HEK293 (cell line): ENCODE results near the gene DDOST.

Source experiments
- FEZF1 ChIP-seq: fragments of 450-650 bp; formaldehyde crosslinking; IDR thresholded peaks from 2 replicates; pipeline ENCODE4 v1.5.1; 2016; ENCODE audit warnings: missing biosample characterization, missing genetic modification characterization
- KLF8 ChIP-seq: fragments of 450-650 bp; formaldehyde crosslinking; IDR thresholded peaks from 2 replicates; pipeline ENCODE4 v1.5.1; 2016; ENCODE audit warnings: missing biosample characterization, missing genetic modification characterization
- REPIN1 ChIP-seq: fragments of 450-650 bp; formaldehyde crosslinking; IDR thresholded peaks from 2 replicates; pipeline ENCODE4 v1.5.1; 2017; ENCODE audit warnings: missing biosample characterization, missing genetic modification characterization, low read depth
- SALL2 ChIP-seq: fragments of 450-650 bp; formaldehyde crosslinking; IDR thresholded peaks from 2 replicates; pipeline ENCODE4 v1.5.0; 2017; ENCODE audit warnings: missing biosample characterization, mild to moderate bottlenecking, missing genetic modification characterization, borderline replicate concordance
- ZFP41 ChIP-seq: fragments of 450-650 bp; formaldehyde crosslinking; IDR thresholded peaks from 2 replicates; pipeline ENCODE4 v1.5.1; 2016; ENCODE audit warnings: missing biosample characterization, missing genetic modification characterization, borderline replicate concordance
- ZNF121 ChIP-seq: fragments of 450-650 bp; formaldehyde crosslinking; IDR thresholded peaks from 2 replicates; pipeline ENCODE4 v1.5.1; 2016; ENCODE audit warnings: missing biosample characterization, missing genetic modification characterization
- ZNF169 ChIP-seq: fragments of 450-650 bp; formaldehyde crosslinking; IDR thresholded peaks from 2 replicates; pipeline ENCODE4 v1.5.1; 2016; ENCODE audit warnings: missing biosample characterization, missing genetic modification characterization
- ZNF184 ChIP-seq: fragments of 450-650 bp; IDR thresholded peaks from 2 replicates; pipeline ENCODE4 v1.5.1; 2018; ENCODE audit warnings: missing biosample characterization, mild to moderate bottlenecking, missing genetic modification characterization
- ZNF341 ChIP-seq: fragments of 450-650 bp; formaldehyde crosslinking; IDR thresholded peaks from 2 replicates; pipeline ENCODE4; 2016; ENCODE audit warnings: low read depth, missing biosample characterization, missing genetic modification characterization
- ZNF37A ChIP-seq: fragments of 450-650 bp; IDR thresholded peaks from 2 replicates; pipeline ENCODE4 v1.5.1; 2018; ENCODE audit warnings: missing biosample characterization, missing genetic modification characterization
- ZNF426 ChIP-seq: fragments of 450-650 bp; formaldehyde crosslinking; IDR thresholded peaks from 2 replicates; pipeline ENCODE4 v1.5.1; 2017; ENCODE audit warnings: missing biosample characterization, missing genetic modification characterization, mild to moderate bottlenecking, inconsistent platforms, moderate library complexity
- ZNF514 ChIP-seq: fragments of 450-650 bp; formaldehyde crosslinking; IDR thresholded peaks from 2 replicates; pipeline ENCODE4 v1.5.1; 2016; ENCODE audit warnings: missing biosample characterization, missing genetic modification characterization
- ZNF585B ChIP-seq: fragments of 450-650 bp; formaldehyde crosslinking; IDR thresholded peaks from 2 replicates; pipeline ENCODE4 v1.5.1; 2016; ENCODE audit warnings: missing biosample characterization, missing genetic modification characterization
- ZNF610 ChIP-seq: fragments of 450-650 bp; formaldehyde crosslinking; IDR thresholded peaks from 2 replicates; pipeline ENCODE4 v1.5.1; 2016; ENCODE audit warnings: missing biosample characterization, missing genetic modification characterization, borderline replicate concordance
- ZNF629 ChIP-seq: fragments of 450-650 bp; formaldehyde crosslinking; IDR thresholded peaks from 2 replicates; pipeline ENCODE4 v1.5.1; 2017; ENCODE audit warnings: missing biosample characterization, missing genetic modification characterization
- ZNF660 ChIP-seq: fragments of 450-650 bp; IDR thresholded peaks from 2 replicates; pipeline ENCODE4 v1.5.1; 2018; ENCODE audit warnings: missing biosample characterization, mild to moderate bottlenecking, missing genetic modification characterization
- TF ChIP-seq, protein P1 (sequence below): fragments of 450-650 bp; formaldehyde crosslinking; IDR thresholded peaks from 2 replicates; pipeline ENCODE4 v1.5.1; 2016; ENCODE audit warnings: missing biosample characterization, missing genetic modification characterization
- TF ChIP-seq, protein P2 (sequence below): fragments of 450-650 bp; formaldehyde crosslinking; IDR thresholded peaks from 2 replicates; pipeline ENCODE4 v1.5.1; 2017; ENCODE audit warnings: missing biosample characterization, missing genetic modification characterization
- TF ChIP-seq, protein P3 (sequence below): fragments of 450-650 bp; formaldehyde crosslinking; IDR thresholded peaks from 2 replicates; pipeline ENCODE4 v1.5.1; 2016; ENCODE audit warnings: missing biosample characterization, missing genetic modification characterization
- TF ChIP-seq, protein P4 (sequence below): sonication (generic); formaldehyde crosslinking; IDR thresholded peaks from 2 replicates; pipeline ENCODE4 v1.8.1; 2022; ENCODE audit warnings: mild to moderate bottlenecking, moderate library complexity, missing genetic modification reagents
- TF ChIP-seq, protein P5 (sequence below): fragments of 450-650 bp; formaldehyde crosslinking; IDR thresholded peaks from 2 replicates; pipeline ENCODE4 v1.5.1; 2016; ENCODE audit warnings: missing biosample characterization, missing genetic modification characterization
- TF ChIP-seq, protein P6 (sequence below): fragments of 450-650 bp; formaldehyde crosslinking; IDR thresholded peaks from 2 replicates; pipeline ENCODE4 v1.5.1; 2016; ENCODE audit warnings: missing biosample characterization, missing genetic modification characterization, borderline replicate concordance
- TF ChIP-seq, protein P7 (sequence below): fragments of 450-650 bp; formaldehyde crosslinking; IDR thresholded peaks from 2 replicates; pipeline ENCODE4 v1.5.1; 2016; ENCODE audit warnings: missing biosample characterization, missing genetic modification characterization

The DDOST gene

DNA sequence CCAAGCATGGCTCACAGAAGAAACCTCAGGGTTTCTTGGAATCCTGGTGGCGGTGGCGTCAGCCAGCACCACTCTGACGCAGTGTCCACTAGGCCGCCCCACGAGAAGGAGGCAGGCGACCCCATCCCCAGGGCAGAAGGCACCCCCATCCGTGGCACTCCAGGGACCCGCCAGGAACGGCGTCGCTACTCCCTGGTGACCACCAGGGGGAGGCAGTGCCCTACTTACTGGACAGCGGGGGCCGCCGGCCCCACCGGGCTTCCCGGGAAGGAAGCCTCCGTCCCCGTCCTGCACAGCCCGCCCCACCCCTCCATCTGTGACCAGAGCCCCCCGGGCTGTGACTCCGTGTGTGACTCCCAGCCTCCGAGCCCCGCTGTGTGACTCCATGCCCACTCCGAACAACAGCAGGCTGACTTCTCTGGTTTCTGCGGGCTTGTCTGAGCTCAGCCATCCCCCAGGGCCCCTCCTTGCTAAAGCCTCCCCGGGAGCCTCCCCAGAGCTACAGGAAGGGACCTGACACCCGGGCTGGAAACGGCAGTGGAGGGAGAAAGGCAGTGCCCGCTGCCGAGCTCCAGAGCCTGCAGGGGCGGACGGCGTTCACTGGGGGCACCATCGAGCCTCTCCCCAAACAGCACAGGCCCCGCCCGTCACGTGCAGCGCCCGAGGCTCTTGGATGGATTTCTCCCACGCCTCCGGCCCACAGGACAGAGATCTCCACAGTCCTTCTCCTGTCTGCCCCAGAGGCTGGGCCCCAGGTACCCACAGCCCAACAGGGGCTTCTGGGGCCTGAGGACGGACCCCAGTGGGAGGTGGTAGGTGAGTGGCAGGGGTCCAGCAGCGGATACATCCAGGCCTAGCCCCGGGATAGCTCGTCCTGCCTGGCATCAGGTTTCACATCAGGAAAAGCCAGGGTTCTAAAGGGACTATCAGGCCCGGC, 35.5 kb upstream of the DDOST start (continued):
- TF ChIP-seq ZNF660 (tag by site-specific recombination) (no peak; the same call in 1 of the 2 replicates), ZNF585B (tag by site-specific recombination) (0 out of 2 replicates have a peak, but pooled peaks have one; percentile 18), ZNF37A (tag by site-specific recombination) (no peak), ZNF169 (tag by site-specific recombination) (no peak), ZNF426 (tag by site-specific recombination) (no peak), ZNF610 (tag by site-specific recombination) (no peak), ZNF629 (tag by site-specific recombination) (peak; percentile 65; the same call in 1 of the 2 replicates), FEZF1 (tag by site-specific recombination) (peak; percentile 58; the same call in 1 of the 2 replicates), ZNF121 (tag by site-specific recombination) (peak; percentile 12; the same call in 1 of the 2 replicates), ZNF514 (no peak), ZNF341 (peak; percentile 79), SALL2 (tag by site-specific recombination) (no peak), KLF8 (tag by site-specific recombination) (peak; percentile 83), REPIN1 (tag by site-specific recombination) (no peak), ZNF184 (no peak), ZFP41 (tag by site-specific recombination) (no peak)
- TF ChIP-seq, protein P1, sequence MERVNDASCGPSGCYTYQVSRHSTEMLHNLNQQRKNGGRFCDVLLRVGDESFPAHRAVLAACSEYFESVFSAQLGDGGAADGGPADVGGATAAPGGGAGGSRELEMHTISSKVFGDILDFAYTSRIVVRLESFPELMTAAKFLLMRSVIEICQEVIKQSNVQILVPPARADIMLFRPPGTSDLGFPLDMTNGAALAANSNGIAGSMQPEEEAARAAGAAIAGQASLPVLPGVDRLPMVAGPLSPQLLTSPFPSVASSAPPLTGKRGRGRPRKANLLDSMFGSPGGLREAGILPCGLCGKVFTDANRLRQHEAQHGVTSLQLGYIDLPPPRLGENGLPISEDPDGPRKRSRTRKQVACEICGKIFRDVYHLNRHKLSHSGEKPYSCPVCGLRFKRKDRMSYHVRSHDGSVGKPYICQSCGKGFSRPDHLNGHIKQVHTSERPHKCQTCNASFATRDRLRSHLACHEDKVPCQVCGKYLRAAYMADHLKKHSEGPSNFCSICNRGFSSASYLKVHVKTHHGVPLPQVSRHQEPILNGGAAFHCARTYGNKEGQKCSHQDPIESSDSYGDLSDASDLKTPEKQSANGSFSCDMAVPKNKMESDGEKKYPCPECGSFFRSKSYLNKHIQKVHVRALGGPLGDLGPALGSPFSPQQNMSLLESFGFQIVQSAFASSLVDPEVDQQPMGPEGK (tag by site-specific recombination): peak; percentile 99
- TF ChIP-seq, protein P2, sequence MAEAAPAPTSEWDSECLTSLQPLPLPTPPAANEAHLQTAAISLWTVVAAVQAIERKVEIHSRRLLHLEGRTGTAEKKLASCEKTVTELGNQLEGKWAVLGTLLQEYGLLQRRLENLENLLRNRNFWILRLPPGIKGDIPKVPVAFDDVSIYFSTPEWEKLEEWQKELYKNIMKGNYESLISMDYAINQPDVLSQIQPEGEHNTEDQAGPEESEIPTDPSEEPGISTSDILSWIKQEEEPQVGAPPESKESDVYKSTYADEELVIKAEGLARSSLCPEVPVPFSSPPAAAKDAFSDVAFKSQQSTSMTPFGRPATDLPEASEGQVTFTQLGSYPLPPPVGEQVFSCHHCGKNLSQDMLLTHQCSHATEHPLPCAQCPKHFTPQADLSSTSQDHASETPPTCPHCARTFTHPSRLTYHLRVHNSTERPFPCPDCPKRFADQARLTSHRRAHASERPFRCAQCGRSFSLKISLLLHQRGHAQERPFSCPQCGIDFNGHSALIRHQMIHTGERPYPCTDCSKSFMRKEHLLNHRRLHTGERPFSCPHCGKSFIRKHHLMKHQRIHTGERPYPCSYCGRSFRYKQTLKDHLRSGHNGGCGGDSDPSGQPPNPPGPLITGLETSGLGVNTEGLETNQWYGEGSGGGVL (tag by site-specific recombination): peak; percentile 62
- TF ChIP-seq, protein P3, sequence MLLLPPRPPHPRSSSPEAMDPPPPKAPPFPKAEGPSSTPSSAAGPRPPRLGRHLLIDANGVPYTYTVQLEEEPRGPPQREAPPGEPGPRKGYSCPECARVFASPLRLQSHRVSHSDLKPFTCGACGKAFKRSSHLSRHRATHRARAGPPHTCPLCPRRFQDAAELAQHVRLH (tag by site-specific recombination): no peak; the same call in 1 of the 2 replicates
- TF ChIP-seq, protein P4, sequence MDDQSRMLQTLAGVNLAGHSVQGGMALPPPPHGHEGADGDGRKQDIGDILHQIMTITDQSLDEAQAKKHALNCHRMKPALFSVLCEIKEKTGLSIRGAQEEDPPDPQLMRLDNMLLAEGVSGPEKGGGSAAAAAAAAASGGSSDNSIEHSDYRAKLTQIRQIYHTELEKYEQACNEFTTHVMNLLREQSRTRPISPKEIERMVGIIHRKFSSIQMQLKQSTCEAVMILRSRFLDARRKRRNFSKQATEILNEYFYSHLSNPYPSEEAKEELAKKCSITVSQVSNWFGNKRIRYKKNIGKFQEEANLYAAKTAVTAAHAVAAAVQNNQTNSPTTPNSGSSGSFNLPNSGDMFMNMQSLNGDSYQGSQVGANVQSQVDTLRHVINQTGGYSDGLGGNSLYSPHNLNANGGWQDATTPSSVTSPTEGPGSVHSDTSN (CRISPR knock-in tag): no peak
- TF ChIP-seq, protein P5, sequence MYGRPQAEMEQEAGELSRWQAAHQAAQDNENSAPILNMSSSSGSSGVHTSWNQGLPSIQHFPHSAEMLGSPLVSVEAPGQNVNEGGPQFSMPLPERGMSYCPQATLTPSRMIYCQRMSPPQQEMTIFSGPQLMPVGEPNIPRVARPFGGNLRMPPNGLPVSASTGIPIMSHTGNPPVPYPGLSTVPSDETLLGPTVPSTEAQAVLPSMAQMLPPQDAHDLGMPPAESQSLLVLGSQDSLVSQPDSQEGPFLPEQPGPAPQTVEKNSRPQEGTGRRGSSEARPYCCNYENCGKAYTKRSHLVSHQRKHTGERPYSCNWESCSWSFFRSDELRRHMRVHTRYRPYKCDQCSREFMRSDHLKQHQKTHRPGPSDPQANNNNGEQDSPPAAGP (tag by site-specific recombination): peak; percentile 84
- TF ChIP-seq, protein P6, sequence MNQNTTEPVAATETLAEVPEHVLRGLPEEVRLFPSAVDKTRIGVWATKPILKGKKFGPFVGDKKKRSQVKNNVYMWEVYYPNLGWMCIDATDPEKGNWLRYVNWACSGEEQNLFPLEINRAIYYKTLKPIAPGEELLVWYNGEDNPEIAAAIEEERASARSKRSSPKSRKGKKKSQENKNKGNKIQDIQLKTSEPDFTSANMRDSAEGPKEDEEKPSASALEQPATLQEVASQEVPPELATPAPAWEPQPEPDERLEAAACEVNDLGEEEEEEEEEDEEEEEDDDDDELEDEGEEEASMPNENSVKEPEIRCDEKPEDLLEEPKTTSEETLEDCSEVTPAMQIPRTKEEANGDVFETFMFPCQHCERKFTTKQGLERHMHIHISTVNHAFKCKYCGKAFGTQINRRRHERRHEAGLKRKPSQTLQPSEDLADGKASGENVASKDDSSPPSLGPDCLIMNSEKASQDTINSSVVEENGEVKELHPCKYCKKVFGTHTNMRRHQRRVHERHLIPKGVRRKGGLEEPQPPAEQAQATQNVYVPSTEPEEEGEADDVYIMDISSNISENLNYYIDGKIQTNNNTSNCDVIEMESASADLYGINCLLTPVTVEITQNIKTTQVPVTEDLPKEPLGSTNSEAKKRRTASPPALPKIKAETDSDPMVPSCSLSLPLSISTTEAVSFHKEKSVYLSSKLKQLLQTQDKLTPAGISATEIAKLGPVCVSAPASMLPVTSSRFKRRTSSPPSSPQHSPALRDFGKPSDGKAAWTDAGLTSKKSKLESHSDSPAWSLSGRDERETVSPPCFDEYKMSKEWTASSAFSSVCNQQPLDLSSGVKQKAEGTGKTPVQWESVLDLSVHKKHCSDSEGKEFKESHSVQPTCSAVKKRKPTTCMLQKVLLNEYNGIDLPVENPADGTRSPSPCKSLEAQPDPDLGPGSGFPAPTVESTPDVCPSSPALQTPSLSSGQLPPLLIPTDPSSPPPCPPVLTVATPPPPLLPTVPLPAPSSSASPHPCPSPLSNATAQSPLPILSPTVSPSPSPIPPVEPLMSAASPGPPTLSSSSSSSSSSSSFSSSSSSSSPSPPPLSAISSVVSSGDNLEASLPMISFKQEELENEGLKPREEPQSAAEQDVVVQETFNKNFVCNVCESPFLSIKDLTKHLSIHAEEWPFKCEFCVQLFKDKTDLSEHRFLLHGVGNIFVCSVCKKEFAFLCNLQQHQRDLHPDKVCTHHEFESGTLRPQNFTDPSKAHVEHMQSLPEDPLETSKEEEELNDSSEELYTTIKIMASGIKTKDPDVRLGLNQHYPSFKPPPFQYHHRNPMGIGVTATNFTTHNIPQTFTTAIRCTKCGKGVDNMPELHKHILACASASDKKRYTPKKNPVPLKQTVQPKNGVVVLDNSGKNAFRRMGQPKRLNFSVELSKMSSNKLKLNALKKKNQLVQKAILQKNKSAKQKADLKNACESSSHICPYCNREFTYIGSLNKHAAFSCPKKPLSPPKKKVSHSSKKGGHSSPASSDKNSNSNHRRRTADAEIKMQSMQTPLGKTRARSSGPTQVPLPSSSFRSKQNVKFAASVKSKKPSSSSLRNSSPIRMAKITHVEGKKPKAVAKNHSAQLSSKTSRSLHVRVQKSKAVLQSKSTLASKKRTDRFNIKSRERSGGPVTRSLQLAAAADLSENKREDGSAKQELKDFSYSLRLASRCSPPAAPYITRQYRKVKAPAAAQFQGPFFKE (tag by site-specific recombination): no peak
- TF ChIP-seq, protein P7, sequence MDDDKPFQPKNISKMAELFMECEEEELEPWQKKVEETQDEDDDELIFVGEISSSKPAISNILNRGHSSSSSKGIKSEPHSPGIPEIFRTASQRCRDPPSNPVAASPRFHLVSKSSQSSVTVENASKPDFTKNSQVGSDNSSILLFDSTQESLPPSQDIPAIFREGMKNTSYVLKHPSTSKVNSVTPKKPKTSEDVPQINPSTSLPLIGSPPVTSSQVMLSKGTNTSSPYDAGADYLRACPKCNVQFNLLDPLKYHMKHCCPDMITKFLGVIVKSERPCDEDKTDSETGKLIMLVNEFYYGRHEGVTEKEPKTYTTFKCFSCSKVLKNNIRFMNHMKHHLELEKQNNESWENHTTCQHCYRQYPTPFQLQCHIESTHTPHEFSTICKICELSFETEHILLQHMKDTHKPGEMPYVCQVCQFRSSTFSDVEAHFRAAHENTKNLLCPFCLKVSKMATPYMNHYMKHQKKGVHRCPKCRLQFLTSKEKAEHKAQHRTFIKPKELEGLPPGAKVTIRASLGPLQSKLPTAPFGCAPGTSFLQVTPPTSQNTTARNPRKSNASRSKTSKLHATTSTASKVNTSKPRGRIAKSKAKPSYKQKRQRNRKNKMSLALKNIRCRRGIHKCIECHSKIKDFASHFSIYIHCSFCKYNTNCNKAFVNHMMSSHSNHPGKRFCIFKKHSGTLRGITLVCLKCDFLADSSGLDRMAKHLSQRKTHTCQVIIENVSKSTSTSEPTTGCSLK (tag by site-specific recombination): no peak
